Globus pallidus (tissue), 1 donor: ENCODE measurements around the gene API5.

ENCODE experiments used
- DNase-seq: peaks from one replicate; pipeline ENCODE4 v3.0.0-alpha.2; 2015; ENCODE audit warnings: low spot score

Gene API5

DNA sequence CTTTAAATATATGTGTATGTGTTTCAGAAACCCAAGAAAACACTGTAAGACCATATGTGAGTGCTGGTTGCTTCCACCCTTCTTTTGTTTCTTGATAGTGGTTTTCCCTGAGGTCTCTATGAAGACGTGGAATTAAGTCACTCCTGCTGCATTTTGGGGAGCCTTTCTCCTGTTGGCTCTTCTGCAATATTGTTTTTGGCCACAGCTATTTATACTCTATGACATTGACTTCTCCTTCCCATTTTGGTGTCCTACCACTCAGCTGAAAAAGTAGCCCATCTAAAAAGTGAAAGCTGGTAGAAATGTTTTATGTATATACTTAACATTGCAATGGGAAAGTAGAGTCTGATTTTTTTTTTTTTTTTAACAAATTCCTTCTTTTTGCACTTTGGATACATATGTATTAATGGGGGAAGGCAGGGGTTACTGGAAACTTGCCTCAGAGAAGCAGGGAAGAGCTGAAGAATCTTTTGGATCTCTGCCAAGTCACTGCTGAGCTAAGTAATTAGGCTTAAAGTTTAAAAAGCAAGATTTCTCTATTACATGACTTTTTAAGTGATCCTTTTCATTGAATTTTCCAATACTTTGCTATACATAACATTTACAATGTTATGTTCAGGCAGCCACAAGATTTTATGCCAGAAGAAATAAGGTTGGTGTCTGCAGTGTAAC lies 48.7 kb downstream of the API5 start:
- DNase-seq = no peak

DNA sequence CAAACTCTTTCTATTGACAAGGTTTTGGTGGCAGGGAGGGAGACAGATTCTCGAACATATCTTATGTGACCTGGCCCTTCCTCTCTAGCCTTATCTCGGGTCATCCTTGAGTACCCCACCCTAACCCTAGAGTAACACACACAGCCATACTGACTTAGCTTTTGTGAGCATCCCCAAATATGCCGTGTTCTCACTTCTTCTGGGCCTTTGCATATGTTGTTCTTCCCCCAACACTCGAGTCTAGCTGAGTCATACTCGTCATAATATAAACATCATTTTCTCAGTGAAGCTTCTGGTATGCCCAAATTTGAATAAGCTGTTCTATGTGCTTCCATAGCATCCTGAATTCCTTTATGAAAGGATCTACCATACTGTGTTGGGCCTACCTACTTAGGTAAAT lies 54.9 kb downstream of the API5 start:
- DNase-seq = no peak

DNA sequence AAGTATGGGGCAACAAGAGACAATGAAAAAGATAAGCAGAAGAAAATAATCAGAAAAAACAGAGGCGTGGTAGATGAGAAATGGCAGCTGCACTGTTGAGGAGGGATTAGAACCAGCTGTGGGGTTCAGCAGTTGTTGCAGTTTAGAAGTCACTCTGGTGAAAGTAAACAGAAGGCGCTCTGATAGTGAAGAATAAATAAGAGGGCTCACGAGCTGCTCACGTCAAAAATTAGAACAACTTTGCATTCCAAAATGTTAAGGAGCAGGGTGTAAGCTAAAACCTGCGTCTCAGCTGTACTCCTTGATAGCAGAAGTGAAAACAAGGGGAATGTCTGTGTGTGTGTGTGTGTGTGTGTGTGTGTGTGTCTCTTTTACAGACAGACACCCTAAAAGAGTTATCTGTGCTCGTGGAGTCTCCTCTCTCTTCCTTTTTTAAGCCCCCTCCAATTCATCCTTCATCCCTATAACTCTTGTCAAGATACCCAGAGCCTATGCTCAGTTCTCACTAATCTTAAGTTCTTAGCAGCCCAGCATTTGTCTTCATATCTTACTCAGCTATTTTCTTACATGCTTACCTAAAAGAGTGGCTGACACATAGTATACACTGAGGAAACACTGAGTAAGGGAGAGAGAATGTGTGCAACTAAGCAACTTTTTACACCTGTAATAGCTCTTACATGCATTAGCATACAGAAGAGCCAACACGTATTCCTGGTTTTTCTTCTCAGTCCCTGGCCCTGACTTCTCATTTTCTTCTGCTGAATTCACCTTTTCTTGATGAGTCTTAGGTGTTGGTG lies 55.8 kb downstream of the API5 start:
- DNase-seq = no peak

DNA sequence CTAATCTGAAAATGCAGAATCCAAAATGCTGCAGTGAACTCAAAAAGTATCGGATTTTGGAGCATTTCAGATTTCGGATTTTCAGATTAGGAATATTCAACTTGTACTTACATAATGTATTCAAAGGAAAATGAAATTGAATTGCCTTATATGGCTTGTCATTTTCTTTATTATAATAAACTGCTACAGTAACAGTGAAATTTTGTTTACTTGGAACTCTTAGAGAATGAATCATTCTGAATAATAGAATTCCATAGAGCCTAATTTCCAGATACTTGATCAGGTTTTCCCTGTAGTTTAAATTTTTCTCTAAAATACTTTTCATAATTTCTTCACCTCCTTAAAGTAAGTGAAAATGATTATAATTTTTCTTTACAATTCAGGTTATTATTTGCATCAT lies 64.3 kb downstream of the API5 start:
- DNase-seq = no peak

DNA sequence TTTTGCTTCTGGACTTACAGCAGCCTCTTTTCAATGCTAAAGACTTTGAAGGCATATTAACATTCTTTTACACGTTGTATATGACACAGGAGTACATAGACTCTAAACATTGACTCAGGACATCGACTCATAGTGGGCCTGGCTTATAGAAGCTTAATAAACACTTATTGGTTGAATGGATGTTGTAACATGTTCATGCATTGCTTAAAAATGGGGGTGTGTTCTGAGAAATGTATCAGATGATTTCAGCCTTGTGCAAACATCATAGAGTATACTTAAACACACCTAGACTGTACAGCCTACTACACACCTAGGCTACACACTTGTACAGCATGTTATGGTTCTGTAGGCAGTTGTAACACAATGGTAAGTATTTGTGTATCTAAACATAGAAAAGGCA lies 64.8 kb downstream of the API5 start:
- no peak for DNase-seq

DNA sequence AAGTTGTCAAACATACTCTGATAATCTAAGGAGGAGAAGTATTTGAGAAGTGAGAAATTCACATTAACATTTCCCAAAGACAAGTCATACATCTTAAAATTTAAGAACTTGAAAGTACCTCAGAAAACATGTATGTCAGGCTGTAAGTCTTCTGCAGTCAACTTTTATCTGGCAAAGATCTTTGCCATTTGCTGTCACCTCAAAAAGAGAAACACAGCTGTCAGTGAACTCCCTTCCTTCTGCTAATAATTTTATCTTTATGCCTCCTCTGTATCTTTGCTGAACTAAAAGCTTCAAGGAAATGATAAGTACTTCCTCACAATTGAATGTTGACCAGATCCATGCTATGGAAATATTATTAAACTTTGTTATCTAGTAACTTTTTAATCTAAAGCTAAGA lies 65.6 kb downstream of the API5 start:
- no peak for DNase-seq

DNA sequence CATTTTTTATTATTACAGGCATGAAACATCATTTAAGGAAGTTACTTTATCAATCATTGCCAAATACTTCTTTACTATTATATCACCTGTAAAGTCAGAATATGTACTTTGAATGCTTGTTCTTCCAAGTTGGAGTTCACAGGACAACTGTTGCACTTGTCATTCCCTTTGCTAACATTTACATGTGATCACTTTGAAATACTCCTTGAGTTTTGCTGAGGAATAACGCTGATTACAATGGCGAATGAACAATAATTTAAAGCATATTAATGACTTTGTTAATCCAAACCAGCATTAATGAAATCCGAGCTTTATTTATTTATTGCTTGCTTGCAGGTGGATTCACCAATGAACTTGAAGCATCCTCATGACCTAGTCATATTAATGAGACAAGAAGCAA lies 67.1 kb downstream of the API5 start:
- DNase-seq = no peak

DNA sequence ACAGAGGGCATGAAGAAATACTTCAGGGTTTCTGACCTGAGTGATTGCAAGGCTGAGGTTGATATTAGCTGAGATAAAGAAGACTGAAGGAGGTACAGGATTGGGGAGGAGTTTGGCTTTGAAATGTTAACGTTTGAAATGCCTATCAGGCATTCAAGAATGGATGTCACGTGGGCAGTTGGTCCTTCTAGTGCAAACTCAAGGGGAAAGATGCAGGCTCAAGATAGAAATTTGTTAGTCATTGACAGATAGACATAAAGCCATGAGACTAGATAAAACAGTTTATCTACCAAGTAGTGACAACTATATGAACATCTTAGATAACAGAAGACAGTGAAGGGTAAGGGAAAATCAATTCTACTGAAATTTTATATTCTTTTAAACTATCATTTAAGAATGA lies 70.0 kb downstream of the API5 start:
- DNase-seq = no peak

DNA sequence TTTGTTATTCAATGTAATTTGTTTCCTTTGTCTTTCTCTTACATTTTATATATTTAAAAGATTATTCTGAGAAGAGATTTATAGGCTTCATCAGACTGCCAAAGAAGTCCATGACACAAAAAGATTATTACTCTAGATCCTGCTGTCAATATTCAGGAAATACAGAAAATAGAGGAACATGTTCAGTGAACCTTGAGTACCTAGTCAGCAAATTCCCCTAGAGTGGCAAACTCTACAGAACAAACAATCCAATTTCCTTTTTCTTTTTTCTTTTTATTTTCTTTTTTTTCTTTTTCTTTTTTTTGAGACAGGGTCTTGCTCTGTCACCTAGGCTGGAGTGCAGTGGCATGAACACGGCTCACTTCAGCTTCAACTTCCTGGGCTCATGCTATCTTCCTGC lies 70.8 kb downstream of the API5 start:
- no peak for DNase-seq

DNA sequence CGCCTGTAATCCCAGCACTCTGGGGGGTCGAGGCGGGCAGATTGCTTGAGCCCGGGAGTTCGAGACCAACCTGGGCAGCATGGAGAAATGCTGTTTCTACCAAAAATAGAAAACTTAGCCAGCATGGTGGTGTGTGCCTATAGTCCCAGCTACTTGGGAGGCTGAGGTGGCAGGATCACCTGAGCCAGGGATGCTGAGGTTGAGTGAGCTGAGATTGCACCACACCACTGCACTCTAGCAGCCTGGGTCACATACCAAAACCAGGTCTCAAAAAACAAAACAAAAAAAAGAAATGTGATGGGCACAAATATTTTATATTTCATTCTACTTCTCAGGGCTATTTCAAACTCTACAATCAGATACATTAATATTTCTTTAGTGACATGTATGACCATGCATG lies 72.6 kb downstream of the API5 start:
- no peak for DNase-seq

DNA sequence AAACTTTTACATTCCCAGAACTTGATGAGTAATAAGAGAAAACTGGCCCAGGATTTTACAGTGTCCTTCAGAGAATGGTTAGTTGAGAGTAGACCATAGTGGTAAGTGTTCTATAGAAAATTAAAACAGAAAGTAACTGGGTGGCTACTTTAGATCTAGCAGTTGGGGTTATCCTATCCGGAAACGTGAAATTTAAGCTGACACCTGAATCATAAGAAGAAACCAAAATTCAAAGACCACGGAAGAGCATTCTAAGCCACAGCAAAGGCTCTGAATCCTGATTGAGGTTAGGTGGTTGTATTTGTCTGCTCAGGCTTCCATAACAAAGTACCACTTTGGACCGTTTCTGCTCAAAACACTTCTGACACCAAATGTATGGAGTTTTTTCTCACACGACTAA lies 80.9 kb downstream of the API5 start:
- DNase-seq = no peak

DNA sequence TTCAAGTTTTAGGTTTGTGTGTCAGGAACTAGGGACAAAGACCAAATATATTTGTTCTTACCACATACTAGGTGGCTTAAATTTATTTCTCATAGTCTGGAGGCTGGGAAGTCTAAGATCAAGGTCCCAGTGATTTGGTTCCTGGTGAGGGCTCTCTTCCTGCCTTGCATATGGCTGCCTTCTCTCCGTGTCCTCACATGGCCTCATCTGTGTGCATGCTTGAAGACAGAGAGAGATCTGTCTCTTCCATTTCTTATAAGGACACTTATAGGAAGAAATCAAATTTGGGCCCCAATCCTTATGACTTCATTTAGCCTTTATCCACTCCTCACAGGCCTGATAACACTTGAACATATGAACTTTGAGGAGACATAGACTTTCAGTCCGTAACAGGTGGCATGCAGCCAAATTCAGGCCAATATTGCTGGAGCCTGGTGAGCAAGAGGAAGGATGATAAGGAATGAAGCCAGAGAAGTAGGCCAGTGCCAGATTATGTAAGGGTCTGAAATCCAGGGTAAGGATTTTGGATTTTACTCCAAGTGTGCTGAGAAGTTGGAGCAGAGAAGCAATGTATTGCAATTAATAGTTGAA lies 82.1 kb downstream of the API5 start:
- no peak for DNase-seq
